ENCODE results near the gene PEX6. TPM values are rescaled to one million over a fixed set of nuclear protein-coding genes. Genes with fewer than 3 reads are reported as not detected.

The PEX6 gene
- total and polyA plus RNA-seq, 2 of the 13 experiments (the other 11 are each of a cell fraction or from before 2014, with no cell fraction given), result 5.1 to 6.7 TPM

DNA sequence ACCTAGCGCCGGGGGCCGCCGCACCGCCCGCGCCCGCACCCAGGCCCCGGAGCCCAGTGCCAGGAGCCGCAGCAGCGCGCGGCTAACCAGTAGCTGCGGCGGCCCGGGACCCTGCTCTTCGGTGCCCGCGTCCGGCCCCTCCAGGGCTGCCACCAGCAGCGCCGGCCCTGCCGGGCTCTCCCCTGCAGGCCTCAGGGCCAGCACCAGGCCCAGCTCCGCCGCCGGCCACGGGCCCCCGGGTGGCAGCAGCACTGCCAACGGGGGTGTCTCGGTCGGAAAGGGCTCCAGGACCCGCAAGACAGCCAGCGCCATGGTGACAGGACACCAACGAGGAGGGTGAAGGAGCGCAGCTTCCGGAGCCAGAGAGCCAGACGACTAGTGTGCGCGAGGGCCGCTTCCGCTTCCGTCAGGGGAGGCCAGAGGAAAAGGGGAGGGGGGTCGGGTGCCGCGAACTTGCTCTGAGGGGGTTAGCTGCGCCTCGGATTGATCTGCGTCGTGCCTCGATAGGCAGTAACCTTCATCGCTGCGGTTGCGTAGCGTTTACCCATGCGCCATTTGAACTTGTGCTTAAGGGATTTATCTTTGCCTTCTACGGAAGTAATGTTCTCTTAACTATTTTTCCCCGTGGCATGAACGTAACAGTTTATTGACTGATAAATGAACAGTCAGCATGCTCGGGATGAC lies at the start of gene PEX6 (continued):
- TF ChIP-seq NFAT5 (CRISPR knock-in tag; IDR thresholded peaks at IDR 0.05), result no peak
- TF ChIP-seq FOXO1 (CRISPR knock-in tag; IDR thresholded peaks at IDR 0.05), result peak; percentile 30; the same call in 1 of the 2 replicates
- TF ChIP-seq, protein P1, sequence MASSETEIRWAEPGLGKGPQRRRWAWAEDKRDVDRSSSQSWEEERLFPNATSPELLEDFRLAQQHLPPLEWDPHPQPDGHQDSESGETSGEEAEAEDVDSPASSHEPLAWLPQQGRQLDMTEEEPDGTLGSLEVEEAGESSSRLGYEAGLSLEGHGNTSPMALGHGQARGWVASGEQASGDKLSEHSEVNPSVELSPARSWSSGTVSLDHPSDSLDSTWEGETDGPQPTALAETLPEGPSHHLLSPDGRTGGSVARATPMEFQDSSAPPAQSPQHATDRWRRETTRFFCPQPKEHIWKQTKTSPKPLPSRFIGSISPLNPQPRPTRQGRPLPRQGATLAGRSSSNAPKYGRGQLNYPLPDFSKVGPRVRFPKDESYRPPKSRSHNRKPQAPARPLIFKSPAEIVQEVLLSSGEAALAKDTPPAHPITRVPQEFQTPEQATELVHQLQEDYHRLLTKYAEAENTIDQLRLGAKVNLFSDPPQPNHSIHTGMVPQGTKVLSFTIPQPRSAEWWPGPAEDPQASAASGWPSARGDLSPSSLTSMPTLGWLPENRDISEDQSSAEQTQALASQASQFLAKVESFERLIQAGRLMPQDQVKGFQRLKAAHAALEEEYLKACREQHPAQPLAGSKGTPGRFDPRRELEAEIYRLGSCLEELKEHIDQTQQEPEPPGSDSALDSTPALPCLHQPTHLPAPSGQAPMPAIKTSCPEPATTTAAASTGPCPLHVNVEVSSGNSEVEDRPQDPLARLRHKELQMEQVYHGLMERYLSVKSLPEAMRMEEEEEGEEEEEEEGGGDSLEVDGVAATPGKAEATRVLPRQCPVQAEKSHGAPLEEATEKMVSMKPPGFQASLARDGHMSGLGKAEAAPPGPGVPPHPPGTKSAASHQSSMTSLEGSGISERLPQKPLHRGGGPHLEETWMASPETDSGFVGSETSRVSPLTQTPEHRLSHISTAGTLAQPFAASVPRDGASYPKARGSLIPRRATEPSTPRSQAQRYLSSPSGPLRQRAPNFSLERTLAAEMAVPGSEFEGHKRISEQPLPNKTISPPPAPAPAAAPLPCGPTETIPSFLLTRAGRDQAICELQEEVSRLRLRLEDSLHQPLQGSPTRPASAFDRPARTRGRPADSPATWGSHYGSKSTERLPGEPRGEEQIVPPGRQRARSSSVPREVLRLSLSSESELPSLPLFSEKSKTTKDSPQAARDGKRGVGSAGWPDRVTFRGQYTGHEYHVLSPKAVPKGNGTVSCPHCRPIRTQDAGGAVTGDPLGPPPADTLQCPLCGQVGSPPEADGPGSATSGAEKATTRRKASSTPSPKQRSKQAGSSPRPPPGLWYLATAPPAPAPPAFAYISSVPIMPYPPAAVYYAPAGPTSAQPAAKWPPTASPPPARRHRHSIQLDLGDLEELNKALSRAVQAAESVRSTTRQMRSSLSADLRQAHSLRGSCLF (CRISPR knock-in tag; IDR thresholded peaks at IDR 0.05; ENCODE audit: borderline replicate concordance), result no peak
- peak; percentile 95; the same call in 1 of the 2 replicates for TF ChIP-seq ZNF749 (CRISPR knock-in tag; IDR thresholded peaks at IDR 0.05; ENCODE audit: borderline replicate concordance)
- TF ChIP-seq CC2D1A (CRISPR knock-in tag; IDR thresholded peaks at IDR 0.05), result no peak
- TF ChIP-seq, protein P2, sequence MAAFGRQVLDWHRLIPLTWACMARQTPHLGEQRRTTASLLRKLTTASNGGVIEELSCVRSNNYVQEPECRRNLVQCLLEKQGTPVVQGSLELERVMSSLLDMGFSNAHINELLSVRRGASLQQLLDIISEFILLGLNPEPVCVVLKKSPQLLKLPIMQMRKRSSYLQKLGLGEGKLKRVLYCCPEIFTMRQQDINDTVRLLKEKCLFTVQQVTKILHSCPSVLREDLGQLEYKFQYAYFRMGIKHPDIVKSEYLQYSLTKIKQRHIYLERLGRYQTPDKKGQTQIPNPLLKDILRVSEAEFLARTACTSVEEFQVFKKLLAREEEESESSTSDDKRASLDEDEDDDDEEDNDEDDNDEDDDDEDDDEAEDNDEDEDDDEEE (CRISPR knock-in tag; IDR thresholded peaks at IDR 0.05), result peak; percentile 95
- no peak; the same call in 1 of the 2 replicates for TF ChIP-seq FOXJ3 (CRISPR knock-in tag; IDR thresholded peaks at IDR 0.05; ENCODE audit: borderline replicate concordance)
- no peak for TF ChIP-seq FLYWCH1 (CRISPR knock-in tag; IDR thresholded peaks at IDR 0.05)
- TF ChIP-seq RFX1 (IDR thresholded peaks at IDR 0.05), result no peak
- TF ChIP-seq, protein P3, sequence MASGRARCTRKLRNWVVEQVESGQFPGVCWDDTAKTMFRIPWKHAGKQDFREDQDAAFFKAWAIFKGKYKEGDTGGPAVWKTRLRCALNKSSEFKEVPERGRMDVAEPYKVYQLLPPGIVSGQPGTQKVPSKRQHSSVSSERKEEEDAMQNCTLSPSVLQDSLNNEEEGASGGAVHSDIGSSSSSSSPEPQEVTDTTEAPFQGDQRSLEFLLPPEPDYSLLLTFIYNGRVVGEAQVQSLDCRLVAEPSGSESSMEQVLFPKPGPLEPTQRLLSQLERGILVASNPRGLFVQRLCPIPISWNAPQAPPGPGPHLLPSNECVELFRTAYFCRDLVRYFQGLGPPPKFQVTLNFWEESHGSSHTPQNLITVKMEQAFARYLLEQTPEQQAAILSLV (CRISPR knock-in tag; IDR thresholded peaks at IDR 0.05; ENCODE audit: borderline replicate concordance), result no peak; the same call in 1 of the 2 replicates
- TF ChIP-seq ZSCAN20 (CRISPR knock-in tag; IDR thresholded peaks at IDR 0.05; ENCODE audit: borderline replicate concordance), result no peak
- TF ChIP-seq ZNF530 (CRISPR knock-in tag; IDR thresholded peaks at IDR 0.05; ENCODE audit: low read depth), result no peak
- no peak for TF ChIP-seq TBX3 (IDR thresholded peaks at IDR 0.05; ENCODE audit: borderline replicate concordance)
- no peak for TF ChIP-seq XBP1 (CRISPR knock-in tag; IDR thresholded peaks at IDR 0.05)
- TF ChIP-seq ZNF296 (CRISPR knock-in tag; conservative IDR thresholded peaks at IDR 0.05), result no peak; the same call in 1 of the 2 replicates
- TF ChIP-seq ZIK1 (CRISPR knock-in tag; IDR thresholded peaks at IDR 0.05; ENCODE audit: borderline replicate concordance, low read depth), result peak; percentile 72; the same call in 1 of the 2 replicates
- TF ChIP-seq ZBTB8A (CRISPR knock-in tag; IDR thresholded peaks at IDR 0.05; ENCODE audit: borderline replicate concordance, low read depth), result no peak; the same call in 1 of the 2 replicates

Measured in HepG2 (cell line).